Karpas-422 (cell line): ENCODE results near the gene MYO18B. TPM values are rescaled to one million over a fixed set of nuclear protein-coding genes. Genes with fewer than 3 reads are reported as not detected.
A peak's percentile ranks its signal among the peaks of the same experiment; 100 is the strongest.

ENCODE experiments used
- DNase-seq: peaks from one replicate; pipeline ENCODE4 v3.0.0-alpha.2; 2015
- H2AFZ ChIP-seq: fragments of 200-600 bp; sonication (generic); 2 replicates; pipeline ENCODE4 v1.6.1; 2014; ENCODE audit warnings: antibody characterized with exemption, low read length, mixed read lengths
- H3K27ac ChIP-seq: fragments of 200-600 bp; sonication (generic); 2 replicates; pipeline ENCODE4 v1.5.1; 2014; ENCODE audit warnings: mild to moderate bottlenecking, low read length, moderate library complexity
- H3K27me3 ChIP-seq: fragments of 200-600 bp; sonication (generic); 2 replicates; pipeline ENCODE4 v1.6.1; 2014; ENCODE audit warnings: low read length, mixed read lengths
- H3K36me3 ChIP-seq: fragments of 200-600 bp; sonication (generic); 2 replicates; pipeline ENCODE4 v1.6.1; 2014; ENCODE audit warnings: low read length, mixed read lengths; ENCODE audit not compliant: insufficient read depth
- H3K4me1 ChIP-seq: fragments of 200-600 bp; sonication (generic); 2 replicates; pipeline ENCODE4 v1.6.1; 2014; ENCODE audit warnings: mild to moderate bottlenecking, low read length, mixed read lengths
- H3K4me2 ChIP-seq: fragments of 200-600 bp; sonication (generic); 2 replicates; pipeline ENCODE4 v1.6.1; 2014; ENCODE audit warnings: low read length, low read depth, mild to moderate bottlenecking; ENCODE audit not compliant: poor library complexity, severe bottlenecking
- H3K4me3 ChIP-seq: fragments of 200-600 bp; sonication (generic); 2 replicates; pipeline ENCODE4 v1.5.1; 2014; ENCODE audit warnings: mild to moderate bottlenecking, antibody characterized with exemption, low read length, mixed read lengths
- H3K79me2 ChIP-seq: fragments of 200-600 bp; sonication (generic); 2 replicates; pipeline ENCODE4 v1.6.1; 2014; ENCODE audit warnings: mild to moderate bottlenecking, low read length, mixed read lengths
- H3K9ac ChIP-seq: fragments of 200-600 bp; sonication (generic); 2 replicates; pipeline ENCODE4 v1.6.0; 2014; ENCODE audit warnings: low read length
- H3K9me2 ChIP-seq: fragments of 200-600 bp; sonication (generic), shearing (Covaris generic); replicated peaks from 2 replicates; pipeline ENCODE4 v1.6.0; 2014; ENCODE audit warnings: mild to moderate bottlenecking, low read length, moderate library complexity; ENCODE audit not compliant: insufficient read depth
- H3K9me3 ChIP-seq: fragments of 300-700, 200-600 bp; sonication (generic); 2 replicates; pipeline ENCODE4 v1.6.1; 2014; ENCODE audit warnings: low read length, mixed read lengths
- H4K20me1 ChIP-seq: fragments of 200-600 bp; sonication (generic); 2 replicates; pipeline ENCODE4 v1.6.1; 2014; ENCODE audit warnings: mild to moderate bottlenecking, antibody characterized with exemption, low read length, low read depth; ENCODE audit not compliant: insufficient read depth
- total RNA-seq: library from RNA; depleted of rRNA; stranded (reverse); fragments of >200 nt; shearing (Covaris generic); gene quantifications from 2 replicates; pipeline ENCODE4 v1.2.3, GENCODE V29; 2014; ENCODE audit warnings: low replicate concordance

MYO18B gene
- total RNA-seq, 1 experiment from 2014 or later, result not detected

DNA sequence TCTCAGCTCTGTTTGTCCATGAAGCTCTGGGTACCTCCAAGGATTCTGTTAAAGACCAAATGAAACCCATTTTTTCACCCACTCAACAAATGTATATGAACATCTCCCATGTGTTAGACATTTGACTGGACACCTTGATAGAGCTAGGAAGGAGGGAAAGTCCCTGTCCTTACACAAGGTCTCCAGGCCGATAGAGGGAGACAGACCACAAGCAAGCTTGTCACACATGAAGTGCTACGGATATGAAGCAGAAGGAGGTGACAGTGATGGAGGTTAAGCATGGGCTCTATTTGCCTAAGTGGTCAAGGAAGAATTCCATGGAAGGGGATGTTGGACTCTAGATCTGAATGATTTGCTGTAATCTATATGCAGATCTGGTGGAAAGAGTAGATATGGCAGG lies 138.5 kb downstream of the MYO18B start:
- H3K27ac ChIP-seq, result no peak overlapping the region
- H2AFZ ChIP-seq, result no peak overlapping the region
- H3K4me1 ChIP-seq, result peaks cover 43% of the 10 kb centered on the region
- no peaks in the 10 kb centered on the region for H3K27me3 ChIP-seq
- no peak overlapping the region for H3K9ac ChIP-seq
- peak; percentile 74 for DNase-seq
- no peaks in the 10 kb centered on the region for H3K9me2 ChIP-seq
- H3K4me3 ChIP-seq, result no peak overlapping the region
- H4K20me1 ChIP-seq, result no peaks in the 10 kb centered on the region; the same call in 1 of the 2 replicates
- H3K4me2 ChIP-seq, result no peak overlapping the region
- no peaks in the 10 kb centered on the region for H3K36me3 ChIP-seq
- no peaks in the 10 kb centered on the region for H3K9me3 ChIP-seq
- no peaks in the 10 kb centered on the region for H3K79me2 ChIP-seq

DNA sequence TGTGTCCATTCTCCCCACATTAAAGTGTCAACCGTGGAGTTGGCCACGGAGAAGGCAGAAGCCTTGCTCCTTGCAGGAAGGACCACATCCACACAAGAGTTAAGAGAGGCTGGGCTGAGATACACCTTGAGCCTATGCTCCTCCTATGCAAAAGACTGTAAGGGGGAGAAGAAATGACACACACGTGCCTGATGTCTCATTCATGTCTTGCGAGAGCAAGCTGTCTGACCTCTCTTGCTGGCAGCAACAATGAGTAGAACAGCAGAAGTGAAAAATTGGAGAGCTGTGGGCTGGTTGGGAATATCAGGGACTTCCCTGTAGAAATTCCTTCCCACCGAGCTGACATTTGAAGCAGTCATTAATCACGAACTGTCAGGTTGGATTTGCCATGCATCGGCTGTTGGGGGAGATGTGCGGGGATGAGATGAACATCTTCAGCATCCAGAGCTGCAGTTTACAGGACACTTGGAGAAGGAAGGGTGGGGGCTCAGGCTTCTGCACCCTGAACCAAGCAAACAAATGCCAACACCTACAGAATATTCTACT lies 139.3 kb downstream of the MYO18B start:
- Histone ChIP-seq H3K9me2 (no peaks in the 10 kb centered on the region), H4K20me1 (no peaks in the 10 kb centered on the region; the same call in 1 of the 2 replicates), H3K4me1 (peaks cover 37% of the 10 kb centered on the region), H2AFZ (no peak overlapping the region), H3K9ac (no peak overlapping the region), H3K4me2 (no peak overlapping the region), H3K9me3 (no peaks in the 10 kb centered on the region), H3K36me3 (no peaks in the 10 kb centered on the region), H3K4me3 (no peak overlapping the region), H3K27me3 (no peaks in the 10 kb centered on the region), H3K79me2 (no peaks in the 10 kb centered on the region), H3K27ac (no peak overlapping the region)
- DNase-seq, result no peak

- no peak overlapping the region for H3K27ac ChIP-seq
- H3K4me3 ChIP-seq, result no peak overlapping the region
- no peaks in the 10 kb centered on the region for H3K79me2 ChIP-seq
- H3K36me3 ChIP-seq, result no peaks in the 10 kb centered on the region
- H3K4me1 ChIP-seq, result peaks cover 40% of the 10 kb centered on the region
- H3K9ac ChIP-seq, result no peak overlapping the region
- no peak for DNase-seq
- H3K4me2 ChIP-seq, result no peak overlapping the region
- H4K20me1 ChIP-seq, result no peaks in the 10 kb centered on the region; the same call in 1 of the 2 replicates
- no peak overlapping the region for H2AFZ ChIP-seq
- H3K9me2 ChIP-seq, result no peaks in the 10 kb centered on the region
- H3K27me3 ChIP-seq, result no peaks in the 10 kb centered on the region
- H3K9me3 ChIP-seq, result no peaks in the 10 kb centered on the region
These were observed 140.4 kb downstream of the MYO18B start for GRCh38 chr22:25882360-25882759.

DNA sequence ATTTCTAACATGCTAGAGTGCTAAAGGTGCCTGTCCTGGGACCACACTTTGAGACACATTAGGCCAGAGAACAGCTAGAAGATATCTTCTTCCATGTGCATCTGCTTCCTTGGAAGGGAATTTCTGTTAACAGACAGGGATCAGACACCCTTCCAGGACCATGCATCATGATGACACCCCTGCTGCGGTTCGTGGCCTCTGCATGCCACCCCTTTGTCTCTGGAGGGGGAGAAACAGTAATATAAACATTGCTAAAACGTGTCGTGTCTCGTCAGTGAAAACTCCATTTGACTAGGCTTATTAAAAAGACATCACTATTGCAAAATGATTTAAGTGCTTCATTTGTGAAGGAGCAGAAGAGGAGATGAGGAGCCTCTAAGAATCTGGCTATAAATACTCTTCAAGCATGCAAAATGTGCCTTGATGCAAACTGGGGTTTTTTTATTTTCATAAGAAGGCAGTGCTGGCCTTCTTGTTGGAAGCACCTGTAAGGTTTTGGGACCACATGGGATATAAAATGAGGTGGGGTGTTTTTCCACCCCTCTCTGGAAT lies 141.6 kb downstream of the MYO18B start:
- H3K4me3 ChIP-seq, result no peak overlapping the region; the same call in 1 of the 2 replicates
- H3K27ac ChIP-seq, result no peak overlapping the region
- DNase-seq, result peak; percentile 69
- no peak overlapping the region for H3K9ac ChIP-seq
- H4K20me1 ChIP-seq, result no peaks in the 10 kb centered on the region; the same call in 1 of the 2 replicates
- H3K36me3 ChIP-seq, result no peaks in the 10 kb centered on the region
- no peak overlapping the region for H2AFZ ChIP-seq
- no peaks in the 10 kb centered on the region for H3K27me3 ChIP-seq
- no peaks in the 10 kb centered on the region for H3K9me2 ChIP-seq
- peaks cover 40% of the 10 kb centered on the region for H3K4me1 ChIP-seq
- H3K4me2 ChIP-seq, result peak overlapping the region; percentile 58
- H3K9me3 ChIP-seq, result no peaks in the 10 kb centered on the region
- no peaks in the 10 kb centered on the region for H3K79me2 ChIP-seq

DNA sequence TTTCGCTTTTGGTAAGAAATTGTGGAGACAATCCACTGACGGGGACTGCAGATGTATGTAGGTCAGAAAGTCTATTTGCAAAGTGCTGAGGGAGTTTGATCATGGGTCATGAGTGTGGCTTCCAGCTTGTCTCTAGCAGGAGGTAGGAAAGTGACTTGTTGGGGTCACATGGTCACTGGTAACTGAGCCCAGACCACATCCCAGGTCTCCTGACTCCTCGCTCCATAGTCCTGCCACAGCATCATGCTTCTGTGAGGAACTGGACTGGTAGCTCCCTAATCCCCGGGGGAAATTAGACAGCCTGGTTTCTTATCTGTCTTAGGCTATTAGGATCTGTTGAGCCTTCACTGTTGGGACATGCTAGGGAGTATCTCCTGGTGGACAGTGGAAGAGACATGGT lies 142.1 kb downstream of the MYO18B start:
- Histone ChIP-seq H3K9me2 (no peaks in the 10 kb centered on the region), H3K36me3 (no peaks in the 10 kb centered on the region), H3K4me3 (no peak overlapping the region; the same call in 1 of the 2 replicates), H4K20me1 (no peaks in the 10 kb centered on the region; the same call in 1 of the 2 replicates), H3K79me2 (no peaks in the 10 kb centered on the region), H3K9me3 (no peaks in the 10 kb centered on the region), H2AFZ (no peak overlapping the region), H3K27me3 (no peaks in the 10 kb centered on the region), H3K9ac (no peak overlapping the region), H3K27ac (no peak overlapping the region), H3K4me2 (peak overlapping the region; percentile 58), H3K4me1 (peaks cover 40% of the 10 kb centered on the region)
- DNase-seq, result no peak

DNA sequence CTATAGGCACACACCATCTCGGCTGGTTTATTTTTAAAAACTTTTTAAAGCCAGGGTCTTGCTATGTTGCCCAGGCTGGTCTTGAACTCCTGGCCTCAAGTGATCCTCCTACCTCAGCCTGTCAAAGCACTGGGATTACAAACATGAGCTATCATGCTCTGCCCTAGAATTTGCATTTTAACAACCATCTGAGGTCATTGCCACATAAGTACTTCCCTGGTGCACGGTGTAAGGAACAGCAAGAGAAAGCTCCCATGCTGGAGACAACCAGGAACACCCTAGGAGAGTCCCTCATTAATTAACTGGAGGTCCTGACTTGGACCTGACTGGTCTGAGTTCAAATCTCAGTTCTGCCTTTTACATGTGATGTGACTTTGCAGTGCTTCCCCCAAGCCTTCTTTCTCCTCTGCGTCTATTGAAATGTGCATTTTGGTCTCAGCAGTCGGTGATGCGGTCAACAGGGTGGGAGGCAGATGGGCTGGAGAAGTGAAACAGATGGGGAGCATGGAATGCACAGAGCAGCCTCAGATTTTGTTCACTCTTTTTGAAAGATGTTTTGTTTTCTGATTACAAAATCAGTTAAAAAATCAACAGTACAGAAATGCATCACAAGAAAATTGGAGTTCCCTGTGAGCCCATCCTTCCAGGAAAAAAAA lies 146.5 kb downstream of the MYO18B start:
- Histone ChIP-seq H3K4me2 (no peak overlapping the region), H3K79me2 (no peaks in the 10 kb centered on the region)

DNA sequence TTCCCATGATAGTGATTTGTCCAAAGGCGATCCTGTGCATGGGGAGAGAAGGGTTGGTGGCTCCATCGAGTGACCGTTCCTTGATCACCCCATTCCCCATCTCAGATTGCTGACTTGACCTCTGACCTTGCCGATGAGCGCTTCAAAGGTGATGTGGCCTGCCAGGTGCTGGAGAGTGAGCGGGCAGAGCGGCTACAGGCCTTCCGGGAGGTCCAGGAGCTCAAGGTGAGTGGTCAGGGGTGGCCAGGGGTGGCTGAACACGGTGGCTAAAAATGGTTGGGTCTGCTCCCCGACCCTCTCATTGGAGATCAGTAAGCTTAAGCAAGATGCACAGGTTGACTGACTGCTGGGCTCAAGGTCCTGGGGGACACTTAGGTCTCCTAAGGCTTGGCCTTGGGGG lies 148.7 kb downstream of the MYO18B start:
- Histone ChIP-seq H3K79me2 (no peaks in the 10 kb centered on the region), H3K4me1 (peaks cover 12% of the 10 kb centered on the region), H3K27ac (no peak overlapping the region), H3K27me3 (no peaks in the 10 kb centered on the region), H3K9ac (no peak overlapping the region), H3K4me2 (no peak overlapping the region), H3K9me3 (no peaks in the 10 kb centered on the region), H3K4me3 (no peak overlapping the region), H4K20me1 (no peaks in the 10 kb centered on the region), H3K36me3 (no peaks in the 10 kb centered on the region), H2AFZ (no peak overlapping the region), H3K9me2 (no peaks in the 10 kb centered on the region)
- DNase-seq, result no peak

More for the DNA sequence above, 146.5 kb downstream of the MYO18B start:
- no peak overlapping the region for H3K27ac ChIP-seq
- H3K36me3 ChIP-seq, result no peaks in the 10 kb centered on the region
- no peak overlapping the region for H3K4me3 ChIP-seq
- peaks cover 24% of the 10 kb centered on the region for H3K4me1 ChIP-seq
- no peaks in the 10 kb centered on the region for H3K27me3 ChIP-seq
- no peak overlapping the region for H3K9ac ChIP-seq
- H4K20me1 ChIP-seq, result no peaks in the 10 kb centered on the region; the same call in 1 of the 2 replicates
- no peaks in the 10 kb centered on the region for H3K9me3 ChIP-seq
- no peaks in the 10 kb centered on the region for H3K9me2 ChIP-seq
- no peak overlapping the region for H2AFZ ChIP-seq
- DNase-seq, result no peak

DNA sequence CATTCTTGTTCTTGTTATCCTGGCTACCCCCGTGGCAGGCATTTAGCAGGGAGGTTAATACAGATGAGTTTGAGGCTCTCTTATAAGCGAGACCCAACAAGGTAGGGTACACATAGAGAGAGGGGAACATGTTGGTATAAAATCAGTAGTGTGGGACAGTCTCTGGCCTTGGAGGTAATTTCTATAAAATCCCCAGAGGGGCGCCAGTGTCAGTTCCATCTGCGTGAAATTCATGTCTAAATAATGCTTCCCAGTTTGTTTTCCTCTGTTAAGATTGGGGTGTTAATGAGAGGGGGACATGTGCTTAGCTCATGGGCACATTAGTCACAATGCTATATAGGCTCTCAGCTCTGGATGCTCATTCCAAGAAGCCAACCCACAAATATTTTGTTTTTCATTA lies 150.7 kb downstream of the MYO18B start:
- Histone ChIP-seq H3K9ac (no peak overlapping the region), H4K20me1 (no peaks in the 10 kb centered on the region), H3K4me3 (no peak overlapping the region), H3K79me2 (no peaks in the 10 kb centered on the region), H3K4me2 (no peak overlapping the region), H3K27ac (no peak overlapping the region), H2AFZ (no peak overlapping the region), H3K9me3 (no peaks in the 10 kb centered on the region), H3K27me3 (no peaks in the 10 kb centered on the region), H3K36me3 (no peaks in the 10 kb centered on the region), H3K9me2 (no peaks in the 10 kb centered on the region), H3K4me1 (peaks cover 12% of the 10 kb centered on the region)
- no peak for DNase-seq
